Gastroesophageal sphincter (tissue), 4 donors: ENCODE measurements around the gene AKAP13. TPM values are rescaled to one million over a fixed set of nuclear protein-coding genes. Genes with fewer than 3 reads are reported as not detected.
A peak's percentile ranks its signal among the peaks of the same experiment; 100 is the strongest.

ENCODE experiments used
- ATAC-seq: fragments of 150-250 bp; one replicate; pipeline ENCODE4 v1.9.1; 2016; ENCODE audit warnings: mild to moderate bottlenecking, moderate library complexity
- H3K27ac ChIP-seq, 4 donors: fragments of 200-600 bp; sonication (generic) in 3 of 4; 1 replicate in 3 of 4; 2 replicates in 1 of 4; pipeline ENCODE4 v1.5.1; 2016 to 2019
- H3K27me3 ChIP-seq: fragments of 200-600 bp; sonication (generic); one replicate; pipeline ENCODE4 v1.5.1; 2019
- H3K36me3 ChIP-seq, 2 donors: fragments of 200-600 bp; sonication (generic); one replicate each; pipeline ENCODE4 v1.5.1; 2019; ENCODE audit warnings: control low read depth in 1 of 2
- H3K4me1 ChIP-seq, 3 donors: fragments of 200-600 bp; sonication (generic); 1 replicate in 2 of 3; 2 replicates in 1 of 3; pipeline ENCODE4 v1.5.1; 2016 to 2019; ENCODE audit warnings: control low read depth in 2 of 3
- H3K4me3 ChIP-seq, 2 donors: fragments of 200-600 bp; sonication (generic); one replicate each; pipeline ENCODE4 v1.5.1; 2019; ENCODE audit warnings: mild to moderate bottlenecking in 1 of 2, moderate library complexity in 1 of 2
- H3K9me3 ChIP-seq, 3 donors: fragments of 200-600 bp; sonication (generic); one replicate each; pipeline ENCODE4 v1.5.1; 2017 to 2019; ENCODE audit warnings: control low read depth in 2 of 3
- CTCF ChIP-seq, 4 experiments: fragments of 200-600 bp in 2 of 4; fragments of 450-650 bp in 2 of 4; sonication (generic) in 1 of 4; IDR thresholded peaks; one replicate each; pipeline ENCODE4 v1.5.1; 2017 to 2019; ENCODE audit warnings: antibody characterized with exemption in 4 of 4, mild to moderate bottlenecking in 2 of 4, moderate library complexity in 2 of 4
- EP300 ChIP-seq: sonication (generic); formaldehyde crosslinking; IDR thresholded peaks from one replicate; pipeline ENCODE4 v1.6.1; 2017; ENCODE audit warnings: antibody characterized with exemption, mild to moderate bottlenecking
- POLR2A ChIP-seq, 2 donors: fragments of 450-650 bp; IDR thresholded peaks; one replicate each; pipeline ENCODE4 v1.6.1; 2017; ENCODE audit warnings: antibody characterized with exemption in 2 of 2, mild to moderate bottlenecking in 2 of 2, moderate library complexity in 1 of 2
- POLR2AphosphoS5 ChIP-seq: sonication (generic); formaldehyde crosslinking; IDR thresholded peaks from one replicate; pipeline ENCODE4 v1.6.1; 2017; ENCODE audit warnings: antibody characterized with exemption
- WGBS, 2 donors: methylation state at CpG; one replicate each; pipeline ENCODE4 v1.1.5; 2018; ENCODE audit warnings: low coverage in 1 of 2; 5-methylcytosine and 5-hydroxymethylcytosine counted together
- total RNA-seq, 4 donors: library from RNA; depleted of rRNA; stranded (reverse); fragments of >200 nt; gene quantifications; one replicate each; pipeline ENCODE4 v1.1.0, GENCODE V29; 2016

Gene AKAP13
- total RNA-seq, 4 donors from 2014 or later, result 196 to 252 (median 215) TPM

- Histone ChIP-seq H3K4me3 (no peak overlapping the region), H3K9me3 (no peaks in the 10 kb centered on the region), H3K4me1 (peaks cover 29 to 92% (median 46%) of the 10 kb centered on the region in 3 donors), H3K27me3 (no peaks in the 10 kb centered on the region), H3K27ac (peak overlapping the region; percentile 56 to 77 (median 69)), H3K36me3 (no peaks in the 10 kb centered on the region)
- no peak for TF ChIP-seq POLR2AphosphoS5
- no peak for TF ChIP-seq POLR2A (IDR thresholded peaks at IDR 0.05)
- TF ChIP-seq CTCF (IDR thresholded peaks at IDR 0.05), result no peak
- TF ChIP-seq EP300, result no peak
- no peak for ATAC-seq
- WGBS, 2 donors, result 37 to 39% methylated on average over 7 of the region's 7 CpGs
These were observed 119.0 kb downstream of the AKAP13 start for GRCh38 chr15:85499371-85499887.

DNA sequence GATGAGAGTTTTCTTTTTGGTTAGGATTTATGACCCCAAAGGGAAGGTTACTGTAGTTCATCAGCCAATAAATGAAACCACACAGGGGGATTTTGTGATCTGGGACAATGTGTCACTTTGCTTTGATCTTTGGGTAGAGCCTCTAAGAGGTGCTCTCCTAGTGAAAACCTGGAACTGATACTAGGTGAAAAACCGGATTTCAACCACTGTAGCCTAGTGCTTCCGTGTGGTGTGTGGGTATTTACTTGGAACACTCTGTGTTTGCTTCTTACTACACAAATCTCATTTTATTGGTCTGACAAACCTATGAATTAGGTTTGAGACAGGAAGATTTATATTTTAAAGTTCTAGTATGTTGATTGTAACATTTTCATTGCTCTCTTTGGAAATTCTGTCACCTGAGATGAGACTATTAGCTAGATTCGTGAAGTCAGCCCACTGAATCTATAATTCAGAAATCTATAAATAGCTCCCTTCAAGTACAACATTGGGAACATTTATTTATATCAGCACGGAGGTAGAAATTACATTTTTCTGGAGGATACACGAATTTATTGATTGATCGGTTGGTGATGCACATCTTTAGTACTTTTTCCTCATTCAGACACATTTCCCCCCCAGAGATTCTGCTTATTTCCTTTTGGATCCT lies 119.8 kb downstream of the AKAP13 start:
- Histone ChIP-seq H3K4me1 (peaks cover 23 to 92% (median 47%) of the 10 kb centered on the region in 3 donors), H3K36me3 (no peaks in the 10 kb centered on the region), H3K9me3 (no peaks in the 10 kb centered on the region), H3K4me3 (no peak overlapping the region), H3K27ac (peak overlapping the region; percentile 59 to 77 (median 69)), H3K27me3 (no peaks in the 10 kb centered on the region)
- TF ChIP-seq POLR2AphosphoS5, result no peak
- TF ChIP-seq POLR2A (IDR thresholded peaks at IDR 0.05), result no peak
- no peak for ATAC-seq
- 41 to 47% methylated on average over 6 of the region's 6 CpGs for WGBS, 2 donors

DNA sequence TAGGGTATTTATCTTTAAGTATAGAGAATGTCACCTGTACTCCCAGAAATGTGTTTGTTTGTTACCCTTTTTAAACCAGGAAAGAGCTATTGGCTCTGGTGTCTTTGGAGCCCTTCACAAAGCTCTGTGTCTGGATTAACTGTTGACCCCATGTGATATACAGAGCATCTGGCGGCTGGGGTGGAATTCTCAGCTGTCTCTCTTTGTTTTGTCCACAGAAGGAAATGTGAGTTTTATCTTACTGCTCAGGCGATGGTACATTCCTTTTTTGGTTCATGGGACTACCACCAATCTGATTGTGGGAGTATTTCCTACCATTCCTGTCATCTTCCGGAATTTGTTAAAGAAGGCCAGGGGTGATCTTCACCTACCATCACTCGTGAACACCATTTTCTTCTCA lies 120.3 kb downstream of the AKAP13 start:
- Histone ChIP-seq H3K36me3 (no peaks in the 10 kb centered on the region), H3K27me3 (no peaks in the 10 kb centered on the region), H3K9me3 (no peaks in the 10 kb centered on the region), H3K27ac (peak overlapping the region; percentile 59 to 77 (median 69)), H3K4me3 (no peak overlapping the region), H3K4me1 (peaks cover 22 to 92% (median 44%) of the 10 kb centered on the region in 3 donors)
- WGBS, 2 donors, result 9 to 52% methylated on average over 4 of the region's 4 CpGs
- TF ChIP-seq POLR2AphosphoS5 (no peak), CTCF (IDR thresholded peaks at IDR 0.05) (no peak), POLR2A (IDR thresholded peaks at IDR 0.05) (no peak), EP300 (no peak)
- no peak for ATAC-seq

- Histone ChIP-seq H3K27ac (peak overlapping the region; percentile 59 to 77 (median 69)), H3K4me1 (peaks cover 18 to 87% (median 38%) of the 10 kb centered on the region in 3 donors), H3K9me3 (no peaks in the 10 kb centered on the region), H3K36me3 (no peaks in the 10 kb centered on the region), H3K27me3 (no peaks in the 10 kb centered on the region), H3K4me3 (no peak overlapping the region)
- ATAC-seq, result no peak
- 86 to 100% methylated on average over 2 of the region's 2 CpGs for WGBS, 2 donors
- no peak for TF ChIP-seq EP300
- TF ChIP-seq CTCF (IDR thresholded peaks at IDR 0.05), result no peak
- TF ChIP-seq POLR2AphosphoS5, result no peak
- no peak for TF ChIP-seq POLR2A (IDR thresholded peaks at IDR 0.05)
These were observed 121.2 kb downstream of the AKAP13 start for GRCh38 chr15:85501574-85501973.

DNA sequence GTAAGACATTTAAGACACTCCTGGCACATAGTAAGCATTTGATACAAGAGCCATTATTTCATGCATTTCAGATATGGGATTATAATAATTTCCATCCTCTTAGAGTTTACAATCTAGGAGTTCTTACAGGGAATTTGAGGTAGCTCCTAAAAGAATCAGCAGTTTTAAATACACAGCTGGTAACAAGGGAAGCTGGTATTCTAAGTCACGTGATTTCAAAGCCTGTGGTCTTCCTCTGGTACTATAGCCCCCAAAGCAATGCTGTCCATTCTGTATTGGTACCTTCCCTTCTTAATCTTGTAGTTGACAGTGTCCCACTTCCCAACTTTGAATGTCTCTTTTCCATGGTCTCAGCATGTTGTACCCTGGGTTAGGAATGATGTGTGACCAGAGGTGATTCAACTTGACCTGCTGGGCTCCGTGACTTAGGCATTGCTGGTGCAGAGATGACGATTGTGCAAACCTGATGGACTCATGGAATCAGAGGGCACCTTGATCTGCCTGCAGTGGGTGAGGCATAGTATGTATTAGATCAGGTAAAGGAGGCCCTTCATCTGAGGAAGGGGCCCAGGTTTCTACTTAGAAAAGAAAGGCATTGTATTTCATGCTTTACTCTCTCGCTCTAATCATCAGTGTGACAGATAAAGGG lies 122.9 kb downstream of the AKAP13 start:
- TF ChIP-seq POLR2AphosphoS5 (no peak), CTCF (IDR thresholded peaks at IDR 0.05) (no peak), POLR2A (IDR thresholded peaks at IDR 0.05) (no peak), EP300 (no peak)
- H3K27ac ChIP-seq, result peak overlapping the region in 3 of 4 donors; percentile 52 to 76 (median 74)

More for the DNA sequence above, 122.9 kb downstream of the AKAP13 start:
- 50 to 80% methylated on average over 3 to 4 of the region's 4 CpGs for WGBS, 2 donors
- Histone ChIP-seq H3K4me1 (peaks cover 18 to 79% (median 26%) of the 10 kb centered on the region in 3 donors), H3K36me3 (no peaks in the 10 kb centered on the region), H3K27me3 (no peaks in the 10 kb centered on the region), H3K9me3 (no peaks in the 10 kb centered on the region), H3K4me3 (no peak overlapping the region)
- ATAC-seq, result no peak
